ENCODE results near the gene CCDC85C.

GRCh38 chr14:99514552-99515300 lies 89.3 kb downstream of the CCDC85C start:
- TF ChIP-seq CTCF (IDR thresholded peaks at IDR 0.05; ENCODE audit: low read depth, low read length, missing input control) (no peak), TAF1 (conservative IDR thresholded peaks at IDR 0.05) (no peak), MAX (IDR thresholded peaks at IDR 0.05) (no peak), NR2F2 (IDR thresholded peaks at IDR 0.05) (no peak)

All from liver (tissue), 3 donors.